ENCODE data around the gene ALK. TPM values are rescaled to one million over a fixed set of nuclear protein-coding genes. Genes with fewer than 3 reads are reported as not detected.
A peak's percentile ranks its signal among the peaks of the same experiment; 100 is the strongest.

Gene ALK
- total RNA-seq, 4 donors from 2014 or later = 0.83 to 1.6 (median 1.2) TPM

DNA sequence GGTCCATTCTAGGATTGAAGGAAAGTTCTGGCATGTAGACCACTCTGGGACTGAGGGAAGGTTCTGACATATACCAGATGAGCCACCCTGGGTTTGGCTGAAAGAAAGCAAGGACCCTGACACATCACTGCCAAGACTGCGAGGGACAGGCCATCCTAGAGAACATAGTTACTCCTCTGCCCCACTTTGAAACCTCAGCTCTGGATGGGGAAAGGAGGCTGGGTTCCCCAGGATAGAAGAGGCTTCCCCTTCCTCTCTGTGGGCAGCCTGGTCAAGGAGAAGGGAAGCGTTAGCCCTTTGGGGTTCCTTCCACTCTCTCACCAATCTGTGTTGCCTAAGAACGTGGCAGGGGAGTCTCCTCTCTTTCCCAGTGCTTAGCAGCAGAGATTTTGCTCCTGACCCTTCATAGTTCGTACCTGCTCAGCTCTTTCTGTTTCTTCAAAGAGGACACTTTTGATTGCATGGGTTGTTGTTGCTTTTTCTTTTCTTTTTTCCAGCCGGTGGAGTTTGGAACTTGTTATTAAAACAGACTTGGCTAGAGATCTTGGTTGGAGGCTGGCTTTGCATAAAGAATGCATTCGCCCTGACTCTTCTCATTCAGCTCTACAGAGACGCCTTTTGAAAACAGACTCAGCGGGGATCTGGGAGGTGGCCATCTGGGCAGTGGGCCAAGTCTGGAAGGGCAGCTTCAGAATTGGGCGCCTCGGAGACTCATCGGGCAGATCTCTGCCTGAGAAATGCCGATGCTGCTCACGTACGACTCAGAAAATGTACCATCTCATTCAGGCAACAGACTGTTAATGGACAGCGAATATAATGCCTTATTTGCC, 640.1 kb downstream of the ALK start:
- DNase-seq (ENCODE audit: extremely low spot score) = no peak
- H3K9me3 ChIP-seq = no peaks in the 10 kb centered on the region
- peaks cover 0 to 17% (median 13%) of the 10 kb centered on the region in 4 donors for H3K4me1 ChIP-seq
- WGBS = 48% methylated on average over 15 of the region's 15 CpGs
- H3K4me3 ChIP-seq = peak overlapping the region in 2 of 4 donors; percentile 6 to 28
- no peak overlapping the region for H3K27ac ChIP-seq (replicated peaks in 1 of 4)
- H3K36me3 ChIP-seq = no peaks in the 10 kb centered on the region
- H3K27me3 ChIP-seq = peaks cover 0 to 6% (median 0%) of the 10 kb centered on the region in 4 donors
- TF ChIP-seq, protein P1, sequence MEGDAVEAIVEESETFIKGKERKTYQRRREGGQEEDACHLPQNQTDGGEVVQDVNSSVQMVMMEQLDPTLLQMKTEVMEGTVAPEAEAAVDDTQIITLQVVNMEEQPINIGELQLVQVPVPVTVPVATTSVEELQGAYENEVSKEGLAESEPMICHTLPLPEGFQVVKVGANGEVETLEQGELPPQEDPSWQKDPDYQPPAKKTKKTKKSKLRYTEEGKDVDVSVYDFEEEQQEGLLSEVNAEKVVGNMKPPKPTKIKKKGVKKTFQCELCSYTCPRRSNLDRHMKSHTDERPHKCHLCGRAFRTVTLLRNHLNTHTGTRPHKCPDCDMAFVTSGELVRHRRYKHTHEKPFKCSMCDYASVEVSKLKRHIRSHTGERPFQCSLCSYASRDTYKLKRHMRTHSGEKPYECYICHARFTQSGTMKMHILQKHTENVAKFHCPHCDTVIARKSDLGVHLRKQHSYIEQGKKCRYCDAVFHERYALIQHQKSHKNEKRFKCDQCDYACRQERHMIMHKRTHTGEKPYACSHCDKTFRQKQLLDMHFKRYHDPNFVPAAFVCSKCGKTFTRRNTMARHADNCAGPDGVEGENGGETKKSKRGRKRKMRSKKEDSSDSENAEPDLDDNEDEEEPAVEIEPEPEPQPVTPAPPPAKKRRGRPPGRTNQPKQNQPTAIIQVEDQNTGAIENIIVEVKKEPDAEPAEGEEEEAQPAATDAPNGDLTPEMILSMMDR (IDR thresholded peaks at IDR 0.05) = no peak
- TF ChIP-seq POLR2AphosphoS5 (IDR thresholded peaks at IDR 0.05) (no peak), EP300 (IDR thresholded peaks at IDR 0.05) (no peak), POLR2A (IDR thresholded peaks at IDR 0.05; ENCODE audit: low read depth) (no peak)
- intact Hi-C loops (cut with DNase I) = no loop called here

DNA sequence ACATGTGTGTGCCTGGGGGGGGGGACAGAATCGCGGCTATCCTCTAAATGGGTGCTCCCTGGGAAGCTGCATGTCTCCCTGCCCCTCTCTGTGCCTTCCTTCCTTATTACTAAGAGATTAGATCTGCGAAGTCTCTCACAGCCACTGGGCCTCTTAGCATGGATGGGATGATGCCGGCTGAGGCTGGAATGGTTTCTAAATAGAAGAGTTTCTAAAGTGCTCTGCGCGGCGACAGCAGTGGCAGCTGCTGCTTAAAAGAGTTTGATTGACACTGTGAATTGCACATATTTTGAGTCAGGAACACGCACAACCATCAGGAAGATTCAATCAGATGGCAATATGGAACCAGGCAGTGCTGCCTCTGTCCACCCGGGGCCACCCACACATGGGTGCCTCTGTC, 642.4 kb downstream of the ALK start:
- Histone ChIP-seq H3K4me1 (peaks cover 0 to 17% (median 13%) of the 10 kb centered on the region in 4 donors), H3K9me3 (no peaks in the 10 kb centered on the region), H3K27me3 (peaks cover 0 to 12% (median 0%) of the 10 kb centered on the region in 4 donors), H3K36me3 (no peaks in the 10 kb centered on the region), H3K4me3 (no peak overlapping the region), H3K27ac (replicated peaks in 1 of 4) (no peak overlapping the region)
- intact Hi-C loops (cut with DNase I) = no loop called here
- no peak for DNase-seq (ENCODE audit: extremely low spot score)
- TF ChIP-seq POLR2AphosphoS5 (IDR thresholded peaks at IDR 0.05) = no peak
- TF ChIP-seq POLR2A (IDR thresholded peaks at IDR 0.05; ENCODE audit: low read depth) = no peak
- TF ChIP-seq, protein P1 (IDR thresholded peaks at IDR 0.05) = no peak
- TF ChIP-seq EP300 (IDR thresholded peaks at IDR 0.05) = no peak
- 90% methylated on average over 9 of the region's 9 CpGs for WGBS

DNA sequence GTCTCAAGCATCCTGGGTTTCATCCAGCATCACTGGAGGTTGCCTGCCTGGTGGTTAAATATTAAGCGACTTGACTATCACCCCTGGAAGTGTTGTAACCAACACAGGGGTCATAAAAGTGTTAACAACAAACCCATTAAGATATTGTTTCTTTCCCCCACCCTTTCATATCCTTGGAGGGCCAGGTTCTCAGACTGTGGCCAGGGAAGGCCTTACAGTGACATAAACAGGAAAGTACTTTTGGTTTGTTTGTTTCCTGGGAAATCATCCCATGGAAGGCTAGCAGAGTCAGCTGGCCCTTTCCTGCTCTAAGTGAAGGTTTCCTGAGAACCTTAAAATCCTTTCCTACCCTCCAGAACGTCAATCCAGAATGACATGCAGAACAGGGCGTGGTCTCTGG, 645.2 kb downstream of the ALK start:
- peaks cover 0 to 4% (median 2%) of the 10 kb centered on the region in 4 donors for H3K4me1 ChIP-seq
- no peaks in the 10 kb centered on the region for H3K9me3 ChIP-seq
- TF ChIP-seq POLR2AphosphoS5 (IDR thresholded peaks at IDR 0.05) (no peak), POLR2A (IDR thresholded peaks at IDR 0.05; ENCODE audit: low read depth) (no peak), EP300 (IDR thresholded peaks at IDR 0.05) (no peak)
- TF ChIP-seq, protein P1 (IDR thresholded peaks at IDR 0.05) = no peak
- no peaks in the 10 kb centered on the region for H3K36me3 ChIP-seq
- WGBS = 57% methylated on average over 2 of the region's 3 CpGs
- no peak overlapping the region for H3K27ac ChIP-seq (replicated peaks in 1 of 4)
- peaks cover 0 to 19% (median 0%) of the 10 kb centered on the region in 4 donors for H3K27me3 ChIP-seq
- H3K4me3 ChIP-seq = no peak overlapping the region
- intact Hi-C loops (cut with DNase I) = no loop called here
- no peak for DNase-seq (ENCODE audit: extremely low spot score)

DNA sequence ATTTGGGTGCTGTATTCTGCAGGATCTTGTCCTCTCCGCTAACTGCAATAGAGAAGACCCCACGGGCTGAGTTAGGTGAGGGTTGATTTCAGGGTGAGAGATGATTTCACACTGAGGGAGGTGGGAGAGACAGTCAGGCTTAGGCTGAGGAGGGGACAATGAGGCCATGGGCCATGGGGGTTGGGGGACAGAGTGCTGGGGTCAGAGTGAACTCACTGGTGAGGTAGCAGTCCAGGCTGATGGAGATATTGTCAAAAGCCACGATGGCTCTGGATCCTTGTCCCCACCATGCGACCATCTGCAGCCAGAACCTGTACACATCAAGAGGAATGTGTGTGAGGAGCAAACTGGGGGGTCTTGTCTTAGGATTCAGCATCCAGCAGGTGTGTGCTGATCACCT, 646.2 kb downstream of the ALK start:
- no peaks in the 10 kb centered on the region for H3K4me1 ChIP-seq
- DNase-seq (ENCODE audit: extremely low spot score) = no peak
- 93% methylated on average over 4 of the region's 4 CpGs for WGBS
- TF ChIP-seq EP300 (IDR thresholded peaks at IDR 0.05) = no peak
- no peak for TF ChIP-seq POLR2A (IDR thresholded peaks at IDR 0.05; ENCODE audit: low read depth)
- TF ChIP-seq, protein P1 (IDR thresholded peaks at IDR 0.05) = no peak
- TF ChIP-seq POLR2AphosphoS5 (IDR thresholded peaks at IDR 0.05) = no peak
- H3K4me3 ChIP-seq = no peak overlapping the region
- H3K36me3 ChIP-seq = no peaks in the 10 kb centered on the region
- H3K27ac ChIP-seq (replicated peaks in 1 of 4) = no peak overlapping the region
- intact Hi-C loops (cut with DNase I) = no loop called here
- H3K9me3 ChIP-seq = no peaks in the 10 kb centered on the region
- peaks cover 0 to 19% (median 0%) of the 10 kb centered on the region in 4 donors for H3K27me3 ChIP-seq

All from esophagus muscularis mucosa (tissue), 4 donors.